ENCODE measurements around the gene ILKAP.

ILKAP gene

DNA sequence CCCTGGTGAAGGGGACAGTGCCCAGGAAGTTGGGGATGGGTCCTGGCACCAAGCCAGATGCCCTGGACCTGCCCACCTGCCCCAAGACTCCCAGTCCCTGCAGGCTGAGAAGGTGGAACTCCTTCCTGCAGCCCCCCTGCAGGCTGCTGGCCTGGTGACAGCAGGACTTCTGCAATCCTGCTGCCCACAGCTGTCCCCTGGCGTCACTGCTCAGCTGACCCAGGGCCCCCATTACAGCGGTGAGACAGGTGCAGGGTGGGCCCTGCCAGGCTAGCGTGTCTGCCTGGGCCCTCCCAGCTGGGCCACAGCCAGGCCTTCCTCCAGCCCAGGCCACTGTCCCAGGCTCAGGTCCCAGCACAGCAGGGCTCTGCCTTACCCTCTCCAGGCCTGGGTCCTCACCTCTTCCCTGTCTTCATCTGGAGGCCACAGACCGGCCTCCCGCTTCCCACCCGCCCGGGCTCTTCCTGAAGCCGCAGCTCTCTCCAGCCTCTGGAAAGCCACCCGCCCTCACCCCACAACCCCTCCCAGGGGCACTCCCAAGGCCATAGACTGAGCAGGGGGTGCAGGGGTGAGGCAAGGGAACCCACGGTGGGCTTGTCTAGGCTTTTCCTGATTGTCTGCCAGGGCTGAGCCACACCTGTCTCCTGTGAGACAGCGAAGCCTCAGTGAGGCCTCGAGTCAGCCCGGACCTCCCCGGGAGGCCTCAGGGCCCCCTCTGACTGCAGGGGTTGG is 53.5 kb downstream of the ILKAP start:
- no peak for DNase-seq

- no peak for DNase-seq
These were observed 54.5 kb downstream of the ILKAP start for GRCh38 chr2:238148981-238149380.

GRCh38 chr2:238146884-238147544 is 56.5 kb downstream of the ILKAP start:
- no peak for DNase-seq

DNA sequence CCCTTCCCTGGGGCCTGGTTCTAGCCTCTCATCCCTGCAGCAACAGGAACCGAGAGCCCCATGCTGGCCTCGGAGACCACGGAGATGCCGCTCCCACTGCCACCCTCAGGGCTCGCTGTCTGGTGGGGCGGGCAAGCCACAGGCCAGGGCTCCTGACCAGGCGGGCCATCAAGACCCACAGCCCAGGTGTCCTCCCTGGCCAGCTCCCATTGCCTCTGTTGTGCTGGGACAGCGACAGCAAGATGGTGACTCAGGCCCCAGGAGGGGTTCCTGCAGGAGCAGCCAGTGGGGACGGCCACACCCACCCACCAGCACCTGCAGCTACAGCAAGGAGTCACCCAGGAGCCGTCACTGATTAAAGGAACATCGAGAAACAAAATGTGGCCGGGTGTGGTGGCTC is 57.6 kb downstream of the ILKAP start:
- no peak for DNase-seq

GRCh38 chr2:238145046-238145445 is 58.4 kb downstream of the ILKAP start:
- DNase-seq = no peak

- no peak for DNase-seq
These were observed 59.2 kb downstream of the ILKAP start for GRCh38 chr2:238144262-238144661.

DNA sequence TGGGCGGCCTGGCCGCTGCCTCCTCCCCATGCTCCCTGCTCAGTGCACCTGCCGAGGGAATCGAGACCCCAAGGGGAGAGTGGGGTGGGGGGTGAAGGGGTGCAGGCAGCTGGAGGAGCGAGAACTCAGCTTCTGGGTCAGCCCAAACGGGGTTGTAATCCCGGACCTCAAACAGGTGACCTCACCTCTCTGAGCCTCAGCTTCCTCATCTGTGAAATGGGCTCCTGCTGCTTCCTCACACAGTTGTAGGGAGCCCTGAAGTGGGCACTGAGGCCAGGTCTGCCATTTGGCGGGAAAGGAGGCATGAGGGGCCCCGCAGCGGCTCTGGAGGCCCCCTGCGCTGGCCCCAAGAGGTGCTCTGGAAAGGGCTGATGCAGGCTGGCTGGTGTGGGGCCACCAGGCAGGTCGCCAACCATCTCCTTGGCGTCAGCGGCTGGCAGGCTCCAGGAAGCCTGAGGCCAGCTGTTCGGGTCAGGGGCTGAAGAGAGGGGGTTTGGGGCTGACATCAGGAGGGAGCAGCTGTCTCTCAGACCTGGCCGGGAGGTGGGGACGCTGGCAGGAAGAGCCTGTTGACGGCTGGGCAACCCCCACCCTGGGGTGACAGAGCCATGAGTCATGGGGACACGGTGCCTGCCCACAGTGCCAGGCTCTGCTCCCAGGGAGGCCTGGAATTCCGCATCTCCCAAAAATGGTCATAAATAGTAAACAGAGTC is 60.1 kb downstream of the ILKAP start:
- DNase-seq = no peak

GRCh38 chr2:238142382-238143205 is 60.9 kb downstream of the ILKAP start:
- no peak for DNase-seq

DNA sequence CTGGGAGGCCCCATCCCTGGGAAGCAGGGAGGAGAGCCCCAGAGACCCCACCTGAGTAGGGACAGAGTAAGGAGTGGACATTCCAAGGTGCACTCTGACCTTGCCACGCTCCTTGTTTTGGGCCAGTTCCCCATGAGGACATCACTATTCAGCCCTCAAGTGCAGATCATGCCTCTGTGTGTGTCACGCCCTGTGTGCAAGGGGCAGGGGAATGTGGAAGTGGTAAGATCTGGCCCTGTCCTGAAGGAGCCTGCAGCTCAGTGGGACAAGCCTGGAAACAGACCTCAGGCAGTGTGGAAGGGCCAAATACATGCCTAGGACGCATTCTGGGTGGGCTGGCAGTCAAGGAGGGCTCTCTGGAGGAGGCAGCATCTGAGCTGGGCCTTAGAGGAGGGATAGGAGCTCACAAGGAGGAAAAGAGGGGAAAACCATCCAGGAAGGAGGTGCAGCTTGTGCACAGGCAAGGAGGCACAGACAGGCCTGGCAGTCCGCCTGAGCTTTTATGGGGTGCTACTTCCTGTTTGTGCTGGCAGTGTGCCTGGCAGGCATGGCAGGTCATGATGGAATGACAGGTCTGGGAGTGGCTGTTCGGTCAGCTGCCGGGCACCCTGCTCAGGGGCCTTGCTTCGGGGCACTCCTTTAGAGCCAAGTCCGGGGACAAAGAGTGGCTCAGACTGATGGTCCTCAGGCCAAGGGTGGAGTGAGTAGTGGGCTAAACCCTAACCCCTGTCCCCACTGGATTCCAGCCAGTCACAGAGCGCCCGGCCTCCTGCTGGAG is 61.8 kb downstream of the ILKAP start:
- no peak for DNase-seq

GRCh38 chr2:238140721-238141540 is 62.6 kb downstream of the ILKAP start:
- DNase-seq = no peak

- no peak for DNase-seq
These were observed 63.5 kb downstream of the ILKAP start for GRCh38 chr2:238140040-238140439.

DNA sequence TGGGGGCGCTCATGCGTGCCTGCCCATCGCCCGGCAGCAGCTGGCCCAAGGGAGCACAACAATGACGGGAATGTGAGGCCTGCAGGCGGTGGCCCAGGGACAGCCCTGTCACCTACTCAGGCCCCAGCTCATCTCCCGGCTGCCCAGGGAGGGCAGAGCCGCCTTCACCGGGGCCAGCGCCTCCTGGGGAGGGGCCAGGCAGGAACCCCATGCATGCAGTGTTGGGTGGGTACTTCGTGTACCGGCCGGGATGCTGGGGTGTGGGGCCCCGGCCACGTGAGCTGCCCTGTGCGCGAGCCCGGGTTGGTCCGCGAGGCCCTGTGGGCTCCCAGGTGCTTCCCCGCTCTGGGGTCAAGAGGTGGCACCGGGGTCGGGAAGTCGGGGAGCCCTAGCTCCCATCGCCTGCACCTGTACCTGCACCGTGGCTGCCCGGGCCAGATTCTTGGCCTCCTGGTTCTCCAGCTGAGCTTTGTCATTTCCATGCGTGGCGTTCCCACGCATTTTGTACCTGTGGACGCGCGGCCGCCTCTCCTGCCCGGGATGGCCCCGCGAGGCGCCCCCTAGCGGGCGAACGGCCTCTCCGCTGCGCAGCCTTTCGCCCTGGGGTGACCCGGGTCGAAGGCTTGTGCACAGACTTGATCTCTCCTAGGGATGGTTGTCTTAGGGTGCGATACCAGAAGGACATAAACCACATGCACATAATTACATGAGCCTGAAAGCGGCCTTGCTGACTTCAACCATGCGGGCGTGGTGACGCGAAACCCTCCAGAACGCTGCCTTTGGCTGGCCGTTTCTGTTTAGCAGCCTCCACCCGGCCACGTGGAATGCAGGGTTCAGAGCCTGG is 64.1 kb downstream of the ILKAP start:
- no peak for DNase-seq

DNA sequence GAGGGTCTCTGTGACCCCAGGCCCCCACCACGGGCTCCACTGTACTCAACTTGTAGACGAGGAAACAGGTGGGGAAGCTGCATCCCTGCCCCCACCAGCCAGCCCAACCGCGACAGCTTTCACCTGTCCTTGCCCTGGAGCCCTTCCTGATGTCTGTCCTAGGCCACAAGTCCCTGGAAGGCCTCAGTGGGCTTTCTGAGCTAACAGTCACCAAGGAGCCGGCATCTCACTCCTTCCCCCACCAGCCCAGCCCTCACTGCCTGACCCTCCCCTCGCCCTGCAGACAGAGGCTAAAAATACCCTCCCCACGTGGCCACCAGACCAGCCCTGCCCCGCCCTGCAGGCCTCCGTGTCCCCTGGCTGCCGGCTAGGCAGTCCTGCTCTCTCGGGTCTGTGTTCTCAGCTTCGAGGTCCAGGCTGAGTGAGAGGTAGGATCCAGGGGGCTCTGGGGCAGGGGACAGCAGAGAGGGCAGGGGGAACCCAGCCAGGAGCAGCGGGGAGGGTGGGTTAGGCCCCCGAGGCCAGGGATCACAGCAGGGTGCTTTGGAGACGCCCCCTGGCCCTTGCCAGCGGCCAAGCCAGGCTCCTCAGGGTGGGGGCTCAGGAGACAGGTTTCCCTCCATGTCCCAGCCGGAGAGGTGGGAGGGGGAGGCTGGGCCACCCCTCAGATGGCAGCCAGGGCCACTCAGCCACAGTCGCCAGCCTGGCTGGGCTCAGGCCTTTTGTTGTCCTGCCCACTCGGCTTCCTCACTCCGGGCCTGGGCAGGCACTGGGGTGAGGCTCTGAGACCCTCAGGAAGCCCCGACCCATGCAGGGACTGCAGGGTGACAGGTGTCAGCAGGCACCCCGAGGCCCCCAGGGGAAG is 64.9 kb downstream of the ILKAP start, which contains the start of gene KLHL30:
Gene KLHL30 (plus strand): TSS at position 338 of the 865 bp plus-strand sequence. CDS start 2,087 bp downstream, outside the sequence.
- DNase-seq = no peak

DNA sequence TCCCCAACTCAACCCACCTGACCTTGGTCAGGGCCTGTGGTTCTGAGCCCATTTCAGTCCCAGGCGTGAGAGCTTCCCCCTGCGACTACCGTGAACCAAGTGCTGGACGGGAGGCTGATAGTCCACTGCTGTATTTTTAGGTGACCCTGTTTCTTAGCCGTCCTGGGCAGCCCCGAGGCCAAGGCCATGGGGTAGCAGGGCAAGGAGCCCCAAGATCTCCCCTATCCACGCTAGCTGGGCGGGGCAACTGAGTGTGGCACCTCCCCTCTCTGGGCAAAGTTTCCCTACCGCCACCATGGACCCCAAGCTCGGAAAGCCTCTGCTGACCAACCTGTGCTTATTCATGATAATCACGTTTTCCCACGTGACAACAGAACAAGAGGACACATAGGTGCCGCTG is 65.6 kb downstream of the ILKAP start:
- DNase-seq = no peak

DNA sequence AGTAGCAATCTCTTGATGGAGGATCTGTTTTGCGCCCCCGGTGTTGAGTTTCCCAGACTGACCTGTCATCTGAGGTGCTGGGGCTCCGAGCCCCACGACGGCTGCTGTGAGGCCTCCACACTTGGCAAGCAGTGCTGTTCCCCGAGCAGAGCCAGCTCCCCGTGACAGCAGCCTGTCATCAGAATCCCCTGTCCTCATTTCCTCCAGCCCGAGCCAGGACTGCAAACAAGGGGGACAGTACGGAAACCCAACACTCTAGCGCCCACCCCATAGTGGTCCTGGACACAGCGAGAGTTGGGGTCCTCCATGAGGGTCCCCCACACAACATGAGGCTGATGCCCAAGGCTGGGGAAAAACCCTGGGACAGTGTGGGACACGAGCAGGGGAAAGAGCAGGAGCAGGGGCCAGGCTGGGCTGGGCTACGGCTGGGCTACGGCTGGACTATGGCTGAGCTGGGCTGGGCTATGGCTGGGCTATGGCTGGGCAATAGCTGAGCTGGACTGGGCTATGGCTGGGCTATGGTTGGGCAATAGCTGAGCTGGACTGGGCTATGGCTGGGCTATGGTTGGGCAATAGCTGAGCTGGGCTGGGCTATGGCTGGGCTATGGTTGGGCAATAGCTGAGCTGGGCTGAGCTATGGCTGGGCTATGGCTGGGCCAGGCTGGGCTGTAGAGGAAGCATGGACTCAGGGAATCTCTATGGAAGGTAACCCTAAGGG is 66.5 kb downstream of the ILKAP start:
- no peak for DNase-seq

DNA sequence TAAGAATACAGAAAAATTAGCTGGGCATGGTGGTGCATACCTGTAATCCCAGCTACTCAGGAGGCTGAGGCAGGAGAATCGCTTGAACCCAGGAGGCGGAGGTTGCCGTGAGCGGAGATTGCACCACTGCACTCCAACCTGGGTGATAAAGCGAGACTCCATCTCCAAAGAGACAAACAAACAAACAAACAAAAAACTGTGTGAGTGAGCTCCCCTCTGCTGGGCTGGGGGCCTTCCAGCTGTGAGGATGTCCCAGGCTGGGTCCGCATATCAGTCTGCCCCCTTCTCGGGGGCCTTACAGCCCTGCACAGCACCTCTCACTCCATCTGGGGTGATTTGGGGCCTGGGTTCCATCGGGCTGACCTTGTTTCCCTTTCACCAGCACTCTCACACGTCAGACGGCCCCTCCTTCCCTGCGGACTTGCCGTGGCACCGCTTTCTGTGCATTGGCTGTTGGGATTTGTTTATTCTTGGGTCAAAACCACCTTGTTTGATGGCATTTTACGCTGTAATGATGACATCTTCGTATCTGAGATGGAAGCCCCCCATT is 67.8 kb downstream of the ILKAP start:
- no peak for DNase-seq

- DNase-seq = no peak
These were observed 69.1 kb downstream of the ILKAP start for GRCh38 chr2:238134393-238134785.
